Umbilical cord (tissue), 2 donors: ENCODE results near the gene FADD. TPM values are rescaled to one million over a fixed set of nuclear protein-coding genes. Genes with fewer than 3 reads are reported as not detected.
A peak's percentile ranks its signal among the peaks of the same experiment; 100 is the strongest.
"Not testable (repeated sequence)": the region's sequence is repeated elsewhere in the genome, so short reads cannot be mapped to it uniquely, and the experiment has no call there.

ENCODE experiments used
- DNase-seq: peaks from one replicate; pipeline ENCODE4 v3.0.0-alpha.2; 2015; ENCODE audit warnings: low spot score
- total RNA-seq: library from RNA; depleted of rRNA; stranded (reverse); fragments of >200 nt; gene quantifications from one replicate; pipeline ENCODE4 v1.2.3, GENCODE V29; 2014; ENCODE audit warnings: low replicate concordance; ENCODE audit not compliant: insufficient read depth

The FADD gene
- total RNA-seq, 1 donor from 2014 or later: 23.8 TPM

- no peak for DNase-seq
Measured at GRCh38 chr11:70182266-70182665, 20.8 kb upstream of the FADD start.

DNA sequence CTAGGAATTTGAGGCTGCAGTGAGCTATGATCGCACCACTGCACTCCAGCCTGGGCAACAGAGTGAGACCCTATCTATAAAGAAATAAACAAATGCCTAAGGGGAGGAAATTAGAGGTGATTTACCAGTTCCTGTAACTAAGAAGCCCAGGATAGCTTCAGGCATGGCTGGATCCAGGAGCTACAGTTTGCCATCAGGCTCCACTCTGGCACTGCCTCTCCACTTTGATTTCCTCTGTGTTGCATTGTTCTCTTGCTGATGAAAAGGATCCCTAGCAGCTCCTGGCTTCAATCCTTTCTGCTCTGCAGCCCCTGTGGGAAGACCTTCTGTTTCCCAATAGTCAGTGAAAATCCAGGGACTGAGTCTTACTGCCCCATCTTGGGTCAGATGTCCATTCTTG, 20.1 kb upstream of the FADD start:
- no peak for DNase-seq

- DNase-seq: no peak
Measured at GRCh38 chr11:70183483-70184176, 19.5 kb upstream of the FADD start.

GRCh38 chr11:70184396-70184795, 18.7 kb upstream of the FADD start:
- no peak for DNase-seq

DNA sequence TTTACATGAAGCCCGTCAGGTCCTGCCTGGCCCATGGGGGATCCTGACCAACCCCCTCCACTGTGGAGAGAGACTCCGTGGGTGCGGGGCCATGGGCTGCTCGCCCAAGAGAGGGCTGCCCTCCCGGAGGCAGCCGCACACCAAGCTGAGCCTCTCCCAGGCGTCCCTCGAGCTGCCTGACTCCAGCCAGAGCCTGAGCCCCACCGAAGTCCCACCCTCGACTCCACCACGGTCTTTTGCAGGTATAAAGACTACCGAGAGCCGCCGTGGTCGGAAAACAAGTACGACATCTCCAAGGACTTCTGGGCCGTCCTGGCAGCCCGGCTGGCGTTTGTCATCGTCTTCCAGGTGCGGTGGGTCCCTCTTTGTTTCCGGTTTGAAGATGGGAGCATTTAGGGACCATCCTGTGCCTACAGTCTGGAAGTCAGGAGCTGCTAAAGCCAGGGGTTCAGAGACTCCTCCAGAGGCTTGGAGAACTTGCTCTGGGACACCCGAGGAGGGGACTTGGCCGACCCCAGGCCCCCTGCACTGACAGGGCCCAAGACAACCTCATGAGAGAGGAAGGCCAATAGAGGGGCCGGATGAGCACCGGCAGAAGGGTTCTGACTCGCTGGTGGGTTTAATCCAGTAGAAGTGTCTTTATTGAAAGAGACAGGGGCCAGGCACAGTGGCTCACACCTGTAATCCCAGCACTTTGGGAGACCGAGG, 17.6 kb upstream of the FADD start:
- DNase-seq: no peak

GRCh38 chr11:70186420-70186819, 16.7 kb upstream of the FADD start:
- no peak for DNase-seq

GRCh38 chr11:70186936-70187335, 16.2 kb upstream of the FADD start:
- no peak for DNase-seq

DNA sequence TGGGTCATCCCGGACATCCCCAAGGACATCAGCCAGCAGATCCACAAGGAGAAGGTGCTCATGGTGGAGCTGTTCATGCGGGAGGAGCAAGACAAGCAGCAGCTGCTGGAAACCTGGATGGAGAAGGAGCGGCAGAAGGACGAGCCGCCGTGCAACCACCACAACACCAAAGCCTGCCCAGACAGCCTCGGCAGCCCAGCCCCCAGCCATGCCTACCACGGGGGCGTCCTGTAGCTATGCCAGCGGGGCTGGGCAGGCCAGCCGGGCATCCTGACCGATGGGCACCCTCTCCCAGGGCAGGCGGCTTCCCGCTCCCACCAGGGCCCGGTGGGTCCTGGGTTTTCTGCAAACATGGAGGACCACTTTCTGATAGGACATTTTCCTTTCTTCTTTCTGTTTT, 15.3 kb upstream of the FADD start:
- DNase-seq: no peak

DNA sequence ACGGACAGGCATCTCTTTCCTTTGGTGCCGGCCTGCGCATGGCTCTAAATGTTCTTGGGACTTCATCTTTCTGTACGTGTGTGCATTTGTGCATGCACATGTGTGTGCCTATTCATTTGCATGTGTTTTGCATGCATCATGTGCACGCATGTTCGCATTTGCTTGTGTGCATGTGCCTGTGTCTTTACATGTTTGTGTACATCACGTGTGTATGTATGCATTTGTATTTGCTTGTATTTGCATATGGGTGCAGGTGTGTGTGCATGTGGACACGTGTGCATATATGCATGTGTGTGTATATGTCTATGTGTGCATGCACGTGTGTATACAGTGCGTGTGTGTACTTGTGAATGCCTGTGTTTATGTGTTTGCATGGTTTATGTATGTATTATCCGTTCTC, 13.5 kb upstream of the FADD start:
- DNase-seq: no peak

- DNase-seq: peak; percentile 55
Measured at GRCh38 chr11:70191495-70192140, 11.5 kb upstream of the FADD start.

DNA sequence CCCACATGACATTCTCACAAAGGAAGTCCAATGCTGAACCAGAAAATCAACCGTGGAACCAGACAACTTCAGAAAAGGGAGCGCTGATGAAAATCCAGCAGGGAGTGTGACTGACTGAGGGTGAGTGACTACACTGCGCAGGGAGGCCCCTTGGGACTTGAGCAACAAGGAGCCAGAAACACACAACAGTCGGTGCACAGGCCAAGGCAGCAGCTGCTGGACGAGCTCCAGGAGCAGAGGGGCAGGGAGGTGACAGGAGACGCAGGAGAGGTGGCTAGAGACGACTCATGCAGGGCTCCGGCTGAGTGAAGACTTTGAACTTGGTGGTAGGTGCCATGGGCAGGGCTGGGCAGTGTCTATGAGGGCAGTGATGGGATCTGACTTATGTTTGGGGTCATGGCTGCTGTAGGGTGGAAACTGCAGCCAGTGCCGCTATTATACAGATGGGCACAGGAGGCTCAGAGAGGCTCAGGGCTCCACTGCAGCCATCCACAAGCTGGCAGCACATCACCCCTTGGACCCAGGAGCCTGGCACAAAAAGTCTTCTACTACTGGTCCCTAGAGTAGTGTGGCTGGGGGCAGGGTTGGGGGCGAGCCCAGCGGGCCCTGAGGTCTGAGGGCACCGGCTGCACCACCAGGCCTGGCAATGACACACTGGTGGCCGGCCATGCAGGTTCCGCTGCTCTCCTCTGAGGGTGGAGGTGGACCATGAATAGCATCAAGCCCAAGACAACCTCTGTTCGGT, 10.3 kb upstream of the FADD start:
- DNase-seq: no peak

DNA sequence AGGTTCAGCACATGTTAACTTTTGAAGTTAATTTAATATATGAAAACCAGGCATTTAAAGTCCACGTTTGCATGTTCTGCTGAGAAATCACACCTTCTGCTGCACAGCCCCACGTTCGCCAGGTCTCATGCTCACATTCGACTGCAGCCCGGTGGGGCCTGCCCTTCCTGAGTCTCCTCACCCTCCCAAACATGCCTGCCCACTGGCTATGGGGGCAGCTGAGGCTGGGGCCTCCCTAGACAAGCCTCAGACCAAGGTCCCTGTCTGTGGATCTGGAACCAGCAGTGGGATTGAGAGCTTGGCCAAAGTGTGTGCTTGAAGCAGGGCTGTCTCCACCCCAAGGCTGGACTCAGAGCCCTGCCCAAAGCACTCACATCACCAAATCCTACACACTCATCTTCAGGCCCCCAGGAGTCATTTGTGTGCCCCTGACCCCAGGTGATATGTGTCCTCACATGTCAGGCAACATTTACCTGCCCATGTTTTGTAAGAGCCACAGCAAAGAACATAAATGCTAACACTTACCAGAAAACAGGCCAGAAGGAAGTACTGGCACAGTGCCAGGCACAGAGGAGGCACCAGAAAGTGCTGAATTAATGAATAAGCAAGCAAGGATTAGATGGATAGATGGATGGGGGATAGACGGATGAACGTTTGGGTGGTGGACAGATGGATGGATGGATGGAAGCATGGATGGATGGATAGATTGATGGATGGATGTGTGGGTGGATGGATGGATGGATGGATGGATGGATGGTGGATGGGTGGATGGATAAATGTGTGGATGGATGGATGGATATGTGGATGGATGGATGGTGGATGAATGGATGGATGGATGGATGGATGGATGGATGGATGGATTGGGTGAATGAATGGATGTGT, 9.4 kb upstream of the FADD start:
- DNase-seq: no peak

GRCh38 chr11:70194792-70195791, 8.0 kb upstream of the FADD start:
- no peak for DNase-seq

- DNase-seq: no peak
Measured at GRCh38 chr11:70200212-70200844, 2.8 kb upstream of the FADD start.

GRCh38 chr11:70201047-70201446, 2.0 kb upstream of the FADD start:
- not testable (repeated sequence) for DNase-seq

GRCh38 chr11:70201882-70202861, 924 bp upstream of the FADD start:
- no peak for DNase-seq

GRCh38 chr11:70203751-70204465, 812 bp downstream of the FADD start:
- DNase-seq: peak; percentile 87

GRCh38 chr11:70204466-70204799, 1.3 kb downstream of the FADD start:
- DNase-seq: no peak
